Activated CD8-positive, alpha-beta memory T cell treated with anti-CD3 and anti-CD28 coated beads for 24 hours (primary cell): ENCODE measurements around the gene THSD4.

Source experiments
- DNase-seq: peaks from one replicate; pipeline ENCODE4 v3.0.0-alpha.2; 2020

The THSD4 gene

GRCh38 chr15:71515375-71516186 is 400.3 kb downstream of the THSD4 start:
- DNase-seq, result no peak

GRCh38 chr15:71517751-71518150 is 402.5 kb downstream of the THSD4 start:
- no peak for DNase-seq

DNA sequence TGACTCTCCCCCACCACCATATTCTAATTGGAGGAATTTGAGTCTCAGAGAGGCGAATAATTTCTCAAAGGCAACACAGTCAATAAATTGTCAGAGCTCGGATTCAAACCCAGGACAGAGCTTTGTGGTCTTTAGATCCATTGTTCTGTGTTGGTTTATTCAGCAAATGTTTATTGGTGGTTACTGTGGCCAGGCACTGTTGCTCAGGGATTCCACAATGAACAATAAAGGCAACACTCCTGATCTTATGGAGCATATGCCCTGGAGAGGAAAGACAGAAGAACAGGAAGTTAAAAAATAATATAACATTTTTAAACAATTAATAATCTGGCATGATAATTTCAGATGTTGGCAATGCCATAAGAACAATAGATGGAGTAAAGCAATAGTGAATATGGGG is 403.4 kb downstream of the THSD4 start:
- DNase-seq, result no peak

- DNase-seq, result no peak
Measured at GRCh38 chr15:71526060-71526820, 411.0 kb downstream of the THSD4 start.

DNA sequence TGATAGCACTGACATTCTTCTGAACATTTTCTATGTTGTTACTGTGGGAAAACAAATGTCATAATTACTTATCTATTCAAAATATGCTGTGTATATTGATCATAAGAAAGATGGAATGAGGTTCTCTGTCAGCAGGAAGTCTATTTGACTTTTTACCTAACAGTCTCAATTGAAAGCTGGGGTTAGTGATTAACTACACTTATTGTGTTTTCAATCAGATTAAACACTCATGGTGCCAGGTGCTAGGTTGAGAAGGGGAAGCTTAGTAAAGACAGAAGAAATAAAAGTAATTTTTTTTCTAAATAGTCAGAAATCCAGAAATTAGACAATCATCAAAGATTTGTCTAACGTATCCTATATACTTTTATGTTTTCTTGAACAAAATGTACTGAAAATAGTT is 414.1 kb downstream of the THSD4 start:
- DNase-seq, result no peak

DNA sequence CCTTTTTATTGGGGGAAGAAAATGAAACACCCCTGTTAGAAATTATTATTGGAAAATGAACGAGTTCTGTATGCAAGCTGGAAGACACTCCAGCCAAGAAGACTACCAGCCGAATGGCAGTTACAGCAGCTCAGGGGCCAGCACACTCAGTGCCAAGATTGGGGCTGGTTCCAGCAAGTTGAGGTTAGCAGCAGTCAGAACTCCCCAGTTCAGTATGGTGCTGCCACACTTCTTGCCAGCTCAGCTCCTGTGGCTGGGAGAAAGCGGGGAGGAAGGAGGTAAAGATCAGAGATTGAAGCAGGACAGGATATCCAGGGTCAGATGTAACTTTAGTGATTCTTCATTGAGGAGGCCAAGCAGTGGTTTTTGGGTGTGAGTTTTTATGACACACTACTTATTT is 414.8 kb downstream of the THSD4 start:
- DNase-seq, result no peak

GRCh38 chr15:71532994-71533393 is 417.7 kb downstream of the THSD4 start:
- no peak for DNase-seq

DNA sequence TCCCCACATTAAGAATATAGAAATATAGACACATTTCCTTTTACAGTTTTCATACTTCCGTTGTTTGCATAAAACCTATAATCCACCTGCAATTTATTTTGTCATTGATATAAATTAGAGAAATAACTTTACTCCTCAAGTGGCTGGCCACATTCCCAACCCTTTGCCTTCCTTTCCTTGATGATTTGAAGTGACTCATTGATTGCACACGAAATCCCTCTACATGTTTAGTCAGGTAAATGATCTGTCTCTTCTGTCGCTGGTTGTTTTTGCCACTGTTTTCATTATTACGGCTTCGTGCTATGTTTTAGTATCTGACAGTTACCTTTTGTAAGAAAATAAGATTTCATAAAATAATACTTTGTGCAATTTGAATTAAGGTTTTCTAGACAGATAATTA is 422.9 kb downstream of the THSD4 start:
- DNase-seq, result no peak

GRCh38 chr15:71541746-71542145 is 426.5 kb downstream of the THSD4 start:
- DNase-seq, result no peak

DNA sequence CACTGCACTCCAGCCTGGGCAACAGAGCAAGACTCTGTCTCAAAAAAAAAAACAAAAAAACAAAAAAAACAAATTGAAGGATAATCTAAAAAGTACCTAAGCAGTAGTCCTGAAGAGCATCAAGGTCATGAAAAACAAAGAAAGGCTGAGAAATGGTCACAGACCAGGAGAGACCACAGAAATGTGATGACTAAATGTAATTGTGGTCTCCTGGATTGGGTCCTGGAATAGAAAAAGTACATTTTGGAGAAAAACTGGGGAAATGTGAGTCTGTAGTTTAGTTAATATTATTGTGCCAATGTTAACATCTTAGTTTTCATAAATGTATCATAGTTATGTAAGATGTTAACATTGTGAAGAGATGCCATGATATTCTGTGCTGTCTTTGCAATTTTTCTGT is 427.6 kb downstream of the THSD4 start:
- DNase-seq, result no peak

DNA sequence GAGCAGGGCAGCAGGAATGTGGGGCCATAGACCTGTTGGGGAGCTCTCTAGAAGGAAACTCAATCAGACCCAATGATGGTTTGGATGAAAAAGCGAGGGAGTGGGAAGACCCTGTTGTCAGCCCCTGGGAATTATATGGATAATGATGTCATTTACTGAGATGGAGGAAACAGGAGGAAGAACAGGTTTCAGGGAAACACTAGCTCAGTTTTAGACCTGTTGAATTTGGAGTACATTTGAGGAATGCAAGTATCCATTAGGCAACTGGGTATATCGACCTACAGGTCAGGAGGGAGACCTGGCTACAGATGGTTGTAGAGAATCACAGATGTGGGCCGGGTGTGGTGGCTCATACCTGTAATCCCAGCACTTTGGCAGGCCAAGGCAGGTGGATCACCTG is 428.1 kb downstream of the THSD4 start:
- no peak for DNase-seq

- no peak for DNase-seq
Measured at GRCh38 chr15:71545223-71545760, 430.0 kb downstream of the THSD4 start.

GRCh38 chr15:71545923-71546322 is 430.7 kb downstream of the THSD4 start:
- DNase-seq, result no peak

- DNase-seq, result no peak
Measured at GRCh38 chr15:71547011-71547410, 431.7 kb downstream of the THSD4 start.

DNA sequence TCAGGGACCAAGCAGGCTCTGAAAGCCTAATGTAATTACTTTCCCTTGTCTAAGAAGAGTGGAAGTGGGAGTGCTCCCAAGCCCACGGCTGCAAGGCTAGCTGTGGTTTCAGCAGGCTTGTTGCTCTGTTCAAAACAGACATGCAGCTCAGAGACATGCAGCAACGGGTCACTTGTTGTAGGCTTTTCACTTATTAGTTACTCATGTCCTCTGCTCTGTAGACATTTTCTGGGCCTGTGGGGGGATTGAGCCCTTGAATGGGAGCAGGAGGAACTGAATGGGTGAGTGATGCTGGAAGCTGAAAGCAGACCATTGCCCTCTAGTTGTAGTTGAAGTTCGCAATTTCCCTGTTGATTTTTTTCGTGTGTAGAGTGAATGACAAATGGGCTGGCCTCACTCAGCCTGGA is 433.1 kb downstream of the THSD4 start:
- no peak for DNase-seq

GRCh38 chr15:71549091-71549490 is 433.8 kb downstream of the THSD4 start:
- no peak for DNase-seq

DNA sequence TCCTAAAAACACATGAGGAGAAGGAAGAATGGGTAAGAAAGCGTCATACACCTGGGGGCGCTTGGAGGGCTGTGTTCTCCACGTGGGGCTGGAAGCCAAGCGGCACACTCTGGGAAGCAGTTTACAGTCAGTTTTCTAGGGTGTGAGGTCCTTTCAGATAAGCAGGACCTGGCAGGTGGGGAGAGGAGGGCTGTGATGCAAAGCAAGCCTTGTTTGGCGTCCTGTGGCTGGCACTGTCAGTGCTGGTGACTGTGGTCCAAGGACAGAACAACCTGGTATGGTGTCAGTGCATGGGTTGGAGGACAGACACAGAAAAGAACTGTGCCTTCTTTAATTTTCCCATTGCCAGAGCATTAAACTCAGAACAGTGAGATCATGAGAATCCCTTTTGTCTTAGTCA is 434.4 kb downstream of the THSD4 start:
- DNase-seq, result no peak

- DNase-seq, result no peak
Measured at GRCh38 chr15:71551566-71551965, 436.3 kb downstream of the THSD4 start.

GRCh38 chr15:71559098-71559497 is 443.8 kb downstream of the THSD4 start:
- DNase-seq, result no peak

DNA sequence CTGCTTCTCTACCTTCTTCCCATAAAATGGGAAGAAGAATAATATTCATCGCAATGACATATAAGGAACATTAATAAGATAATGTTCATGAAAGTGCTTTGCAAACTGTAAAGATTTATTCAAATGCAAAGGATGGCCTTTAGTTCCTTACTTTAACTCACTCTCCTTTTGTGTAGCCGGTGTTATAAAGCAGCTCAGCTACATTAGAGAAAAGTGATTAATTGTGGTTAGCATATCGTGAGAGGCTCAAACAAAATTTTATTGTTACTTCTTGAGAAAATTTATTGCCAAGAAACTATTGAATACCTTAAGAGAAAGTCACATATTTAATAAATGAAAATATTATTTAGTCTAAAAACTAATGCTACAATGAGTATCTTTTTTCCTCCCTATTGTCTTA is 444.3 kb downstream of the THSD4 start:
- DNase-seq, result no peak

GRCh38 chr15:71562251-71562650 is 447.0 kb downstream of the THSD4 start:
- no peak for DNase-seq

- DNase-seq, result no peak
Measured at GRCh38 chr15:71564217-71564616, 448.9 kb downstream of the THSD4 start.

- no peak for DNase-seq
Measured at GRCh38 chr15:71565006-71565405, 449.7 kb downstream of the THSD4 start.

GRCh38 chr15:71565631-71566160 is 450.4 kb downstream of the THSD4 start:
- DNase-seq, result no peak
